HG02840 (cell line): ENCODE results near the gene TAS2R60.

ENCODE experiments used
- ATAC-seq: cut with Tn5 transposase; IDR thresholded peaks from one replicate; pipeline ENCODE4 v1.9.1; 2021; ENCODE audit warnings: mild to moderate bottlenecking, moderate library complexity, moderate number of reproducible peaks; ENCODE audit not compliant: unreplicated experiment, low FRiP score

TAS2R60 gene

GRCh38 chr7:143436325-143436946, 6.8 kb upstream of the TAS2R60 start:
- ATAC-seq = peak; percentile 85

GRCh38 chr7:143437578-143437977, 5.7 kb upstream of the TAS2R60 start:
- no peak for ATAC-seq

GRCh38 chr7:143439866-143440265, 3.4 kb upstream of the TAS2R60 start:
- no peak for ATAC-seq

DNA sequence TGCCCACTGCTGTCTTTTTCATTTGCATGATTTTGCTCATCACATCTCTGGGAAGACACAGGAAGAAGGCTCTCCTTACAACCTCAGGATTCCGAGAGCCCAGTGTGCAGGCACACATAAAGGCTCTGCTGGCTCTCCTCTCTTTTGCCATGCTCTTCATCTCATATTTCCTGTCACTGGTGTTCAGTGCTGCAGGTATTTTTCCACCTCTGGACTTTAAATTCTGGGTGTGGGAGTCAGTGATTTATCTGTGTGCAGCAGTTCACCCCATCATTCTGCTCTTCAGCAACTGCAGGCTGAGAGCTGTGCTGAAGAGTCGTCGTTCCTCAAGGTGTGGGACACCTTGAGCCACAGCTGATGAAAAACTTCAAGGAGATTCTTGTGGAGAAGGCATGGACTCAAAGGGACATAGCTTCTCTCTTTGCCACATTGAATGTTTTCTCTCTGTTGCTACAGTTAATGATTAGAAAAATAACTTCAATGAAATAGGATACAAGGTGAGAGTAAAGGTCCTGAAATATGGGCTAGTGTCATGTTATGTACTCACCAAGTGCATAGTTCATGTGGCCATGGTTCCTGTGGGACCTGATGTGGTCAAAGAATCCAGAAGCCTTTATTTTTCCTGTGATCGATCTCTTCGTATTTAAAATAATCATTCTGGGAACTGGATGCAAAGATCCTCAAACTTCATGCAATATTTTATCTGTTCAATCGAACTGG, 970 bp downstream of the TAS2R60 start:
- no peak for ATAC-seq

- ATAC-seq = no peak
These were observed 1.5 kb downstream of the TAS2R60 start for GRCh38 chr7:143444785-143445184.

- no peak for ATAC-seq
These were observed 4.2 kb downstream of the TAS2R60 start for GRCh38 chr7:143447466-143447865.

DNA sequence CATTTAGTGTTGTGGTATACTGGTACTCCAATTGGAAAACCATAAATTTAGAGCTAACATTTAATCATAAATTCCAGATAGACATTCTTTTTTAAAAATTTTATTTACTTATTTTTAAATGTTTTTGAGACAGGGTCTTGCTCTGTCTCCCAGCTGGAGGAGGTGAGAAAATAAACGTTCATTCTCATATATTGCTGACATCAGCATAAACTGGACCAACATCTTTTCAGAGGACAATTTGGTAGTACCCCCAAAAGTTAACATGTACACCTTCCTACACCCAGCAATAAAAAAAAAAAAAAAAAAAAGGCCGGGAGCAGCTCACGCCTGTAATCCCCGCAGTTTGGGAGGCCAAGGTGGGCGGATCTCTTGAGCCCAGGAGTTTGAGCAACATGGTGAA, 5.2 kb downstream of the TAS2R60 start:
- no peak for ATAC-seq

GRCh38 chr7:143449793-143450192, 6.5 kb downstream of the TAS2R60 start:
- ATAC-seq = no peak

DNA sequence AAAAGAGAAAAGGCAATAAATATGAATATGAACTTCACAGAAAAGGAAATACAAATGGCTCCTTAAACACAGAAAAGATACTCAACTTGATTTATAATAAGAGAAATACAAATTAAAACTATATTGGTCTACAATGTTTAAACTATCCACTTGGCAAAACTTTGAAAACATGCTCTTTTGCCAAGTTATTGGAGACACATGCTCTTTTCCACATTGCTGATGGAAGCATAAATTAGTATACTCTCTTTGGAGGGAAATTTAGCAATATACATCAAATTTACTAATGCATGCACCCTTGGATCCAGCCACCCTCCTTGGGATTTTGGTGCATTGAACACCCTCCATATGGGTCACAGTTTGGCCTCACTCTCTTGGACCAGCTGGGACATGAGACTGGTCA, 7.9 kb downstream of the TAS2R60 start:
- ATAC-seq = no peak

- no peak for ATAC-seq
These were observed 8.5 kb downstream of the TAS2R60 start for GRCh38 chr7:143451746-143452145.

- no peak for ATAC-seq
These were observed 9.2 kb downstream of the TAS2R60 start for GRCh38 chr7:143452495-143452894.

DNA sequence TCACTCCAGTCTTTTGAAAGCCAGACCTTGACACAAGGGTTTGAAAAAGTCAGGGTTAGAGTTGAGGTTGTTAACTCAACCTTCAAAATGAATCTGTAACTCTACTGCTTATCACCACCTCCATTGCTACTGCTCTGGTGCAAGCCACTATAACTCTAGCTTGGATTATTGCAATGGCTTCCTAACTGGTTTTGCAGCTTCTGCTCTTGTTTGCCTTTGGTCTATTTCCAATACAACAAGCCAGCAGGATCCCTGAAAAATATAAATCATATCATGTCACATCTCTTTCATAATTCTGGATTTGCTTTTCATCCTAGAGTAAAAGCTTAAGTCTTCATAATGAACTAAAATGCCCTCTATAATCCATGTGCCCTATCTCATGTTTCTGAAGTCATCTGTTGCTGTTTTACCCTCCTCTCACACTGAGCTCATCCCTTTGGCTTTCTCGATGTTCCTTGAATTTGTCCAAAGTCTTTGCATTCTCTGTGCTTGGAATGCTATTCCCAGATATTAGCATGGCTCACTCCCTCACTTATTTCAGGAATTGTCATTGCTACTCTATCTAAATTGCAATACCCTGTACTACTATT, 10.9 kb downstream of the TAS2R60 start:
- no peak for ATAC-seq

GRCh38 chr7:143455491-143455890, 12.2 kb downstream of the TAS2R60 start:
- ATAC-seq = no peak

GRCh38 chr7:143455942-143456341, 12.7 kb downstream of the TAS2R60 start:
- no peak for ATAC-seq

GRCh38 chr7:143456992-143457793, 13.9 kb downstream of the TAS2R60 start:
- ATAC-seq = no peak

DNA sequence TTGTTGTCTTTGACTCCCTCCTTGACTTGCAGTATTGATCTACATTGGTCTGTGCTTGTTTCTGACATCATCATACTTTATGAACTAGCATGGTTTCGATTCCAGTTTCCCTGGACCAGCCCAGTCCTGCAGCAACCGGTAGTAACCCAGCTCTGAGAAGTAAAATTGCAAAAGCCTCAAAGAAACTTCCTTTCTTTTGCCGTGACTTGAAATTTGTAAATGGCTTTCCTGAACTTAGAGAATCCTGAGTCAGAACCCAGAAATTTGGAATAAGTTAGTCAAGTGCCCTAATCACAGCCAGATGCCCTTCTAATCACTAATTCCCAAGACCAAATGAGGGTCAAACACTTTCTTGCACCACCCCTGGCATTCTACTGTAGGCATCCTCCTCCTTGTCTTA, 15.0 kb downstream of the TAS2R60 start:
- ATAC-seq = no peak

GRCh38 chr7:143458681-143459080, 15.4 kb downstream of the TAS2R60 start:
- no peak for ATAC-seq

DNA sequence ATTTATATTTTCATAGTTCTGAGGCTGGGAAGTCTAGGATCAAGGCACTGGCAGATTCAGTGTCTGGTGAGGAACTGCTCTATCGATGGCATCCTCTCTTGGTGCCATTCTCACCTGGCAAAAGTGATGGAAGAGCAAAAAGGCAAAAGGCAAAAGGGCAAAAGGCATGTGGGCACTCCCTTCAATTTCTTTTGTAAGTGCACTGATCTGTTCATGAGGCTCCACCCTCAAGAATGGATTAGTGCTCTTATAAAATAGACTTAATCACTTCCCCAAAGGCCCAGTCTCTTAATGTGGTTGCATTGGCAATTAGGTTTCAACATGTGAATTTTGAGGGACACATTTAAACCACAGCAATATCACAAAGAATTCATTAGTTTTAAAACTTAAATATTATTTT, 16.1 kb downstream of the TAS2R60 start:
- no peak for ATAC-seq

DNA sequence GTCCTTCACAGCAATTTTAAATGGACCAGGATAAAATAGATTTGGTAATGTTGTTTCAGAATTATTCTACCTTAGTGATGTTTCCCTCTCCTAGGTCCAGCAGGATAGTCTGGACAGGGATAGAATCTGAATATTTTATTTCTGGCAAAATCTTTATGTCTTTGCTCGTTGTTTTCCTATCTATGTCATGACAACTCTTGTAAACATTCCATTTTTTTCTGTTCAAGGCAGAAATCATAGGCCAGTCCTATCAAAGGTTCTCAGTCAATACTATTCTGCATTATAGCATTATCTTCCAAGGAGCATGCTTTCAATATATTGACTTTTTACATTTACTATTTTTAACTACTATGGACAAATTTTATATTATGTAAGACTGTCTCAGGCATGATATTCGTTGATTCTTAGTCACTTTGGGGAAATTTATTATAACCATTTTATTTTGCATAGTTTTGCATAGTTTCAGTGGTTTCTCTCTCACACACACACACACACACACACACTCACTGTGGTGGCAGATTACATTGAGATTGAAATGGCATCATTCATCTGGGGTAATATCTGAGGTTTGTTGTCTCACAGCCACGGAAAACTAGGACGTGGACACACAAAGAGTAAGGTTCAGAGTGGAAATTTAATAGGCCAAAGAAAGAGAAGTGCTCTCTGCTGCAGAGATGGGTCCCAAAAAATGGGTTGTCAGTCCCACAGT, 17.2 kb downstream of the TAS2R60 start:
- no peak for ATAC-seq

GRCh38 chr7:143462045-143462444, 18.8 kb downstream of the TAS2R60 start:
- ATAC-seq = no peak

DNA sequence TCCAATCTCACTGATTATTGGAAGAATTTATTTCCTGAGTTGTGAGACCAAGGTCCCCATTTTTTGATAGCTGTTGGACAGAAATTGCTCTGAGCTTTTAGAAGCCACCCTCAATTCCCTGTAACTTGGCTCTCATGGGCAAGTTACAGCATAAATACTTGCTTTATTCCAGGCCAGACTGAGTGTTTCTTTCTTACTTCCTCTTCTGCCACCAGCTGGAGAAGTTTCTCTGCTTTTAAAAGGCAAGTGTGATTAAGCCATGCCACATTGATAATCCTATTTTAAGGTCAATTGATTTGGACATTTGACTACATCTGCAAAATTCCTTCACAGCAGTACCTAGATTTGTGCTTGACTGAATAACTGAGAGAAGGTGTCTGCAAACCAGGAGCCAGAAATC, 20.3 kb downstream of the TAS2R60 start:
- no peak for ATAC-seq
